Stimulated activated CD4-positive, alpha-beta T cell treated with anti-CD3 and anti-CD28 coated beads, Interleukin-2, amount 100 ng/mL, for 4 hours (primary cell): ENCODE measurements around the gene PAM.
"Not testable (repeated sequence)": the region's sequence is repeated elsewhere in the genome, so short reads cannot be mapped to it uniquely, and the experiment has no call there.

Source experiments
- DNase-seq: peaks from one replicate; pipeline ENCODE4 v3.0.0-alpha.2; 2020; ENCODE audit warnings: low read depth

Gene PAM

GRCh38 chr5:103060424-103060954 is 305.4 kb downstream of the PAM start:
- no peak for DNase-seq

DNA sequence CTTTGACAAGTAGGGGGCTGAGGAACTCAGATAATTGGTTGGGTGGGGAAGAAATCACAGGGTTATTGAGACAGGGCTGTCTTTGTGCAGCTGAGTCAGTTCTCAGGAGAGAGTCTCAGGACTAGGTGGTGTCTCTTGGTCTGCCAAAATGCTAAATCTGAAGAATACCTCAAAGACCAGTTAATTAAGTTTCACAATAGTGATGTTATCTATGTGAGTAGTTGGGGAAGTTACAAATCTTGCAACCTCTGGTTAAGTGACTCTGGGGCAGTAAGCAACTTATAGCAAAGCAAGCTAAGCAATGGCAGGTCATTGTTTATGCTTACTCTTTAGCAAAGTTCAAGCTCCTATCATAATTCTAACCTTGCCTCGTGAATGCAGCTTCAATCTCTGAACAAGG is 311.2 kb downstream of the PAM start:
- DNase-seq = no peak

DNA sequence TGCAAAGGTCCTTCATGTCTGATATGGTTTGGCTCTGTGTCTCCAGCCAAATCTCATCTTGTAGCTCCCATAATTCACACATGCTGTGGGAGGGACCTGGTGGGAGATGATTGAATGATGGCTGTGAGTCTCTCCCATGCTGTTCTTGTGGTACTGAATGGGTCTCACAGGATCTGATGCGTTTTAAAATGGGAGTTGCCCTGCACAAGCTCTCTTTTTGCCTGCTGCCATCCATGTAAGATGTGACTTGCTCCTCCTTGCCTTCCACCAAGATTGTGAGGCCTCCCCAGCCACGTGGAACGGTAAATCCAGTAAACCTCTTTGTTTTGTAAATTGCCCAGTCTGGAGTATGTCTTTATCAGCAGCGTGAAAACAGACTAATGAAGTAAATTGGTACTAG is 318.4 kb downstream of the PAM start:
- not testable (repeated sequence) for DNase-seq

- no peak for DNase-seq
These were observed 320.3 kb downstream of the PAM start for GRCh38 chr5:103075442-103075841.
